Neural progenitor cell (in vitro differentiated cells): Measurements from ENCODE around the gene PLK1. TPM values are rescaled to one million over a fixed set of nuclear protein-coding genes. Genes with fewer than 3 reads are reported as not detected.

Experiments
- DNase-seq: peaks from one replicate; pipeline ENCODE4 v3.0.0-alpha.2; 2016; ENCODE audit warnings: low spot score
- H2AFZ ChIP-seq: fragments of 200-600 bp; sonication (generic); replicated peaks from 2 replicates; pipeline ENCODE4 v1.6.1; 2016; ENCODE audit warnings: antibody characterized with exemption
- H3F3A ChIP-seq: fragments of 200-600 bp; sonication (generic); 2 replicates; pipeline ENCODE4 v1.6.1; 2016; ENCODE audit warnings: antibody characterized with exemption, low read depth
- H3K27ac ChIP-seq: fragments of 200-600 bp; sonication (generic); 2 replicates; pipeline ENCODE4 v1.5.1; 2016; ENCODE audit warnings: mild to moderate bottlenecking
- H3K27me3 ChIP-seq: fragments of 200-600 bp; sonication (generic); 2 replicates; pipeline ENCODE4 v1.6.1; 2016; ENCODE audit warnings: mild to moderate bottlenecking, moderate library complexity
- H3K36me3 ChIP-seq: fragments of 200-600 bp; sonication (generic); 2 replicates; pipeline ENCODE4 v1.5.1; 2016
- H3K4me1 ChIP-seq: fragments of 200-600 bp; sonication (generic); 2 replicates; pipeline ENCODE4 v1.6.1; 2016; ENCODE audit warnings: mixed run types
- H3K4me2 ChIP-seq: fragments of 200-600 bp; sonication (generic); 2 replicates; pipeline ENCODE4 v1.6.1; 2016
- H3K4me3 ChIP-seq: fragments of 200-600 bp; sonication (generic); 2 replicates; pipeline ENCODE4 v1.5.1; 2016
- H3K79me2 ChIP-seq: fragments of 200-600 bp; sonication (generic); 2 replicates; pipeline ENCODE4 v1.6.1; 2016; ENCODE audit warnings: low read depth
- H3K9ac ChIP-seq: fragments of 200-600 bp; sonication (generic); 2 replicates; pipeline ENCODE4 v1.6.1; 2016
- H3K9me3 ChIP-seq: fragments of 200-600 bp; sonication (generic); 2 replicates; pipeline ENCODE4 v1.5.1; 2016; ENCODE audit warnings: low read depth
- H4K20me1 ChIP-seq: fragments of 200-600 bp; sonication (generic); 2 replicates; pipeline ENCODE4 v1.6.1; 2016; ENCODE audit warnings: low read depth
- H3K27ac Mint-ChIP-seq: 3 replicates; pipeline ENCODE4 v1.8.0; 2021; ENCODE audit warnings: mixed read lengths
- H3K27me3 Mint-ChIP-seq: 2 replicates; pipeline ENCODE4 v1.8.0; 2022; ENCODE audit warnings: low read depth, mild to moderate bottlenecking, inconsistent platforms, moderate library complexity, mixed read lengths; ENCODE audit not compliant: insufficient read depth
- H3K36me3 Mint-ChIP-seq: 3 replicates; pipeline ENCODE4 v1.8.0; 2021; ENCODE audit warnings: mixed read lengths
- H3K4me1 Mint-ChIP-seq: 3 replicates; pipeline ENCODE4 v1.8.0; 2021; ENCODE audit warnings: mixed read lengths
- H3K4me3 Mint-ChIP-seq: 3 replicates; pipeline ENCODE4 v1.8.0; 2021; ENCODE audit warnings: mild to moderate bottlenecking, moderate library complexity, mixed read lengths
- H3K9me3 Mint-ChIP-seq: 3 replicates; pipeline ENCODE4 v1.8.0; 2020; ENCODE audit warnings: mixed read lengths
- CTCF ChIP-seq: fragments of 200-600 bp; sonication (generic); IDR thresholded peaks from 2 replicates; pipeline ENCODE4 v1.5.1; 2017; ENCODE audit warnings: antibody characterized with exemption, mild to moderate bottlenecking
- EZH2 ChIP-seq: fragments of 200-600 bp; sonication (generic); IDR thresholded peaks from 2 replicates; pipeline ENCODE4 v1.6.1; 2017; ENCODE audit warnings: antibody characterized with exemption, mild to moderate bottlenecking, moderate library complexity
- EZH2phosphoT487 ChIP-seq: fragments of 200-600 bp; sonication (generic); IDR thresholded peaks from 2 replicates; pipeline ENCODE4 v1.6.1; 2017; ENCODE audit warnings: antibody characterized with exemption
- total RNA-seq: library from RNA; depleted of rRNA; stranded (reverse); fragments of >200 nt; gene quantifications from 2 replicates; pipeline ENCODE4 v1.2.3, GENCODE V29; 2015; ENCODE audit warnings: low replicate concordance

Gene PLK1
- total RNA-seq, 1 donor from 2014 or later = 93.5 TPM

- Histone ChIP-seq H3K9ac (no peak overlapping the region), H3K9me3 (no peaks in the 10 kb centered on the region), H3K27me3 (no peaks in the 10 kb centered on the region), H3K79me2 (no peaks in the 10 kb centered on the region), H3K4me1 (peaks cover 6% of the 10 kb centered on the region), H3K36me3 (no peaks in the 10 kb centered on the region), H3F3A (peaks cover 5% of the 10 kb centered on the region), H3K4me2 (peak overlapping the region; percentile 35), H4K20me1 (no peaks in the 10 kb centered on the region), H2AFZ (peak overlapping the region; percentile 76), H3K4me3 (no peak overlapping the region), H3K27ac (no peak overlapping the region)
- Mint-ChIP-seq H3K9me3 (peaks cover 4% of the 10 kb centered on the region), H3K36me3 (no peaks in the 10 kb centered on the region), H3K4me3 (peak overlapping the region; percentile 48), H3K27me3 (peaks cover 6% of the 10 kb centered on the region), H3K27ac (no peak overlapping the region), H3K4me1 (peaks cover 4% of the 10 kb centered on the region)
- TF ChIP-seq EZH2phosphoT487 (no peak), EZH2 (no peak), CTCF (no peak)
- peak; percentile 48 for DNase-seq
These were observed 21.8 kb downstream of the PLK1 start for GRCh38 chr16:23700509-23700908.

- H3K9ac ChIP-seq = no peak overlapping the region
- no peak overlapping the region for H3K4me3 ChIP-seq
- Mint-ChIP-seq H3K4me1 (peaks cover 4% of the 10 kb centered on the region), H3K27ac (no peak overlapping the region), H3K36me3 (no peaks in the 10 kb centered on the region), H3K27me3 (peaks cover 6% of the 10 kb centered on the region), H3K4me3 (no peak overlapping the region), H3K9me3 (peaks cover 4% of the 10 kb centered on the region)
- no peaks in the 10 kb centered on the region for H3K79me2 ChIP-seq
- H4K20me1 ChIP-seq = no peaks in the 10 kb centered on the region
- TF ChIP-seq CTCF (no peak), EZH2 (no peak)
- H3K9me3 ChIP-seq = no peaks in the 10 kb centered on the region
- peaks cover 5% of the 10 kb centered on the region for H3F3A ChIP-seq
- H3K4me2 ChIP-seq = peak overlapping the region; percentile 35
- H2AFZ ChIP-seq = peak overlapping the region; percentile 76
- no peaks in the 10 kb centered on the region for H3K36me3 ChIP-seq
- H3K27ac ChIP-seq = no peak overlapping the region
- no peaks in the 10 kb centered on the region for H3K27me3 ChIP-seq
- no peak for DNase-seq
- H3K4me1 ChIP-seq = peaks cover 6% of the 10 kb centered on the region
These were observed 22.4 kb downstream of the PLK1 start for GRCh38 chr16:23701045-23701444.

GRCh38 chr16:23702951-23703350 lies 24.3 kb downstream of the PLK1 start:
- TF ChIP-seq CTCF (no peak), EZH2phosphoT487 (no peak), EZH2 (no peak)
- peaks cover 6% of the 10 kb centered on the region for H3K4me1 ChIP-seq
- no peak overlapping the region for H3K4me2 ChIP-seq
- no peaks in the 10 kb centered on the region for H4K20me1 ChIP-seq
- H2AFZ ChIP-seq = no peak overlapping the region
- no peaks in the 10 kb centered on the region for H3K36me3 ChIP-seq
- no peak for DNase-seq
- Mint-ChIP-seq H3K27ac (no peak overlapping the region), H3K4me1 (peaks cover 4% of the 10 kb centered on the region), H3K9me3 (peaks cover 4% of the 10 kb centered on the region), H3K36me3 (no peaks in the 10 kb centered on the region), H3K27me3 (peaks cover 6% of the 10 kb centered on the region), H3K4me3 (no peak overlapping the region)
- H3K27ac ChIP-seq = no peak overlapping the region
- H3K4me3 ChIP-seq = no peak overlapping the region
- peaks cover 5% of the 10 kb centered on the region for H3F3A ChIP-seq
- H3K79me2 ChIP-seq = no peaks in the 10 kb centered on the region
- H3K9ac ChIP-seq = no peak overlapping the region
- no peaks in the 10 kb centered on the region for H3K9me3 ChIP-seq
- no peaks in the 10 kb centered on the region for H3K27me3 ChIP-seq
